AG09309 (cell line): ENCODE data around the gene PDZD7.

Experiments used
- DNase-seq: peaks from one replicate; pipeline ENCODE4 v3.0.0-alpha.2; 2010; ENCODE audit warnings: low read depth
- H3K4me3 ChIP-seq: 2 replicates; pipeline ENCODE4 v1.5.1; 2011; ENCODE audit warnings: mild to moderate bottlenecking, low read depth, low read length, moderate library complexity; ENCODE audit not compliant: control insufficient read depth
- CTCF ChIP-seq: IDR thresholded peaks from 2 replicates; pipeline ENCODE4 v1.5.1; 2011; ENCODE audit warnings: mild to moderate bottlenecking, low read depth, low read length, inconsistent platforms; ENCODE audit not compliant: insufficient read depth, control insufficient read depth; ENCODE audit errors: missing control alignments

Gene PDZD7

GRCh38 chr10:101042118-101042517, 11.2 kb upstream of the PDZD7 start:
- DNase-seq: no peak
- peak overlapping the region; percentile 44 for H3K4me3 ChIP-seq
- TF ChIP-seq CTCF: no peak

- TF ChIP-seq CTCF: peak; percentile 90
- H3K4me3 ChIP-seq: no peak overlapping the region
- DNase-seq: peak; percentile 76
Measured at GRCh38 chr10:101041252-101041761, 10.4 kb upstream of the PDZD7 start.

GRCh38 chr10:101040851-101041250, 9.9 kb upstream of the PDZD7 start:
- TF ChIP-seq CTCF: no peak
- H3K4me3 ChIP-seq: no peak overlapping the region
- no peak for DNase-seq

GRCh38 chr10:101040061-101040460, 9.1 kb upstream of the PDZD7 start:
- no peak for TF ChIP-seq CTCF
- H3K4me3 ChIP-seq: no peak overlapping the region
- DNase-seq: no peak

- no peak for DNase-seq
- no peak for TF ChIP-seq CTCF
- H3K4me3 ChIP-seq: no peak overlapping the region
Measured at GRCh38 chr10:101038484-101038883, 7.6 kb upstream of the PDZD7 start.

GRCh38 chr10:101036726-101037125, 5.8 kb upstream of the PDZD7 start:
- H3K4me3 ChIP-seq: no peak overlapping the region
- no peak for TF ChIP-seq CTCF
- DNase-seq: no peak
